Esophagus muscularis mucosa (tissue), 4 donors: Measurements from ENCODE around the gene ODF2. TPM values are rescaled to one million over a fixed set of nuclear protein-coding genes. Genes with fewer than 3 reads are reported as not detected.

Experiments used
- DNase-seq: peaks from one replicate; pipeline ENCODE4 v3.0.0-alpha.2; 2017; ENCODE audit errors: extremely low spot score
- H3K27ac ChIP-seq, 4 donors: fragments of 200-600 bp; sonication (generic); replicated peaks in 1 of 4; 1 replicate in 3 of 4; 2 replicates in 1 of 4; pipeline ENCODE4 v1.5.1; 2016 to 2019; ENCODE audit warnings: mild to moderate bottlenecking in 1 of 4
- H3K27me3 ChIP-seq, 4 donors: fragments of 200-600 bp; sonication (generic); one replicate each; pipeline versions ENCODE4 v1.5.1 to v1.6.0; 2016 to 2019
- H3K36me3 ChIP-seq, 4 donors: fragments of 200-600 bp; sonication (generic); one replicate each; pipeline ENCODE4 v1.5.1; 2016 to 2019
- H3K4me1 ChIP-seq, 4 donors: fragments of 200-600 bp; sonication (generic); one replicate each; pipeline ENCODE4 v1.5.1; 2016 to 2019
- H3K4me3 ChIP-seq, 4 donors: fragments of 200-600 bp; sonication (generic); 1 replicate in 2 of 4; 2 replicates in 2 of 4; pipeline ENCODE4 v1.5.1; 2016 to 2019; ENCODE audit warnings: mild to moderate bottlenecking in 4 of 4, moderate library complexity in 1 of 4
- H3K9me3 ChIP-seq, 4 donors: fragments of 200-600 bp; sonication (generic); 1 replicate in 3 of 4; 2 replicates in 1 of 4; pipeline ENCODE4 v1.5.1; 2016 to 2019
- CTCF ChIP-seq, 3 experiments: fragments of 200-600 bp in 2 of 3; fragments of 450-650 bp in 1 of 3; sonication (generic) in 2 of 3; IDR thresholded peaks; one replicate each; pipeline ENCODE4 v1.5.1; 2017 to 2019; ENCODE audit warnings: antibody characterized with exemption in 3 of 3, mild to moderate bottlenecking in 2 of 3, moderate library complexity in 1 of 3
- EP300 ChIP-seq: sonication (generic); formaldehyde crosslinking; IDR thresholded peaks from one replicate; pipeline ENCODE4 v1.6.1; 2017; ENCODE audit warnings: antibody characterized with exemption
- POLR2A ChIP-seq: fragments of 450-650 bp; IDR thresholded peaks from one replicate; pipeline ENCODE4 v1.6.1; 2017; ENCODE audit warnings: antibody characterized with exemption, moderate library complexity, mild to moderate bottlenecking, low read depth
- POLR2AphosphoS5 ChIP-seq, 2 donors: sonication (generic); formaldehyde crosslinking; IDR thresholded peaks; one replicate each; pipeline ENCODE4 v1.6.1; 2017; ENCODE audit warnings: antibody characterized with exemption in 2 of 2
- WGBS: methylation state at CpG from one replicate; pipeline ENCODE4 v1.1.5; 2018; 5-methylcytosine and 5-hydroxymethylcytosine counted together
- intact Hi-C: fragments of 100-400 bp; cut with DNase I; formaldehyde crosslinking; loops from one replicate; pipeline ENCODE4 v1.15.1; 2023
- total RNA-seq, 4 donors: library from RNA; depleted of rRNA; stranded (reverse); fragments of >200 nt; gene quantifications; one replicate each; pipeline versions ENCODE4 v1.1.0 to v1.2.1, GENCODE V29; 2016

Gene ODF2
- total RNA-seq, 4 donors from 2014 or later = 18.1 to 34.3 (median 23.0) TPM

GRCh38 chr9:128493424-128493823, 37.6 kb downstream of the ODF2 start:
- no peaks in the 10 kb centered on the region for H3K27me3 ChIP-seq
- no peak for DNase-seq
- intact Hi-C loops = no loop called here
- WGBS = 100% methylated on average over 2 of the region's 2 CpGs
- no peak for TF ChIP-seq POLR2AphosphoS5 (IDR thresholded peaks at IDR 0.05)
- no peak for TF ChIP-seq EP300
- TF ChIP-seq POLR2A = no peak
- TF ChIP-seq CTCF (IDR thresholded peaks at IDR 0.05) = no peak
- peaks cover 11 to 98% (median 67%) of the 10 kb centered on the region in 4 donors for H3K36me3 ChIP-seq
- H3K4me1 ChIP-seq = peaks cover 10 to 20% (median 15%) of the 10 kb centered on the region in 4 donors
- no peak overlapping the region for H3K4me3 ChIP-seq
- no peak overlapping the region for H3K27ac ChIP-seq
- no peaks in the 10 kb centered on the region for H3K9me3 ChIP-seq

- TF ChIP-seq EP300 (no peak), POLR2AphosphoS5 (IDR thresholded peaks at IDR 0.05) (peak in 1 of 2 donors; percentile 10), POLR2A (no peak), CTCF (IDR thresholded peaks at IDR 0.05) (no peak)
These were observed 38.4 kb downstream of the ODF2 start for GRCh38 chr9:128494108-128494745.

GRCh38 chr9:128494746-128495129, 38.9 kb downstream of the ODF2 start:
- 44% methylated on average over 5 of the region's 5 CpGs for WGBS
- peaks cover 9 to 98% (median 72%) of the 10 kb centered on the region in 4 donors for H3K36me3 ChIP-seq
- H3K4me3 ChIP-seq = no peak overlapping the region
- no peak for DNase-seq
- H3K4me1 ChIP-seq = peaks cover 10 to 20% (median 15%) of the 10 kb centered on the region in 4 donors
- intact Hi-C loops = no loop called here
- H3K27ac ChIP-seq = peak overlapping the region in 1 of 4 donors; percentile 8
- H3K9me3 ChIP-seq = no peaks in the 10 kb centered on the region
- no peak for TF ChIP-seq EP300
- no peak for TF ChIP-seq POLR2AphosphoS5 (IDR thresholded peaks at IDR 0.05)
- TF ChIP-seq POLR2A = no peak
- no peak for TF ChIP-seq CTCF (IDR thresholded peaks at IDR 0.05)
- H3K27me3 ChIP-seq = no peaks in the 10 kb centered on the region

More at GRCh38 chr9:128494108-128494745, 38.4 kb downstream of the ODF2 start:
- intact Hi-C loops = no loop called here
- 48% methylated on average over 8 of the region's 13 CpGs for WGBS
- no peak for DNase-seq
- peak overlapping the region in 1 of 4 donors; percentile 8 for H3K27ac ChIP-seq
- no peaks in the 10 kb centered on the region for H3K9me3 ChIP-seq
- H3K27me3 ChIP-seq = no peaks in the 10 kb centered on the region
- H3K4me3 ChIP-seq = no peak overlapping the region
- H3K36me3 ChIP-seq = peaks cover 9 to 98% (median 69%) of the 10 kb centered on the region in 4 donors
- H3K4me1 ChIP-seq = peaks cover 10 to 20% (median 15%) of the 10 kb centered on the region in 4 donors

- Histone ChIP-seq H3K9me3 (no peaks in the 10 kb centered on the region), H3K4me1 (peaks cover 10 to 20% (median 15%) of the 10 kb centered on the region in 4 donors), H3K27ac (no peak overlapping the region), H3K36me3 (peaks cover 9 to 98% (median 74%) of the 10 kb centered on the region in 4 donors), H3K27me3 (no peaks in the 10 kb centered on the region), H3K4me3 (no peak overlapping the region)
- intact Hi-C loops = no loop called here
- TF ChIP-seq POLR2AphosphoS5 (IDR thresholded peaks at IDR 0.05) = no peak
- no peak for TF ChIP-seq POLR2A
- no peak for TF ChIP-seq EP300
- no peak for TF ChIP-seq CTCF (IDR thresholded peaks at IDR 0.05)
- WGBS = 50% methylated on average over 1 of the region's 1 CpG
- no peak for DNase-seq
These were observed 39.5 kb downstream of the ODF2 start for GRCh38 chr9:128495296-128495695.
